ENCODE results near the gene ITGA3.

The ITGA3 gene

GRCh38 chr17:50072925-50073324, 17.0 kb downstream of the ITGA3 start:
- DNase-seq, result no peak

- no peak for DNase-seq
Observed at GRCh38 chr17:50074227-50074626, 18.3 kb downstream of the ITGA3 start.

GRCh38 chr17:50075446-50076032, 19.6 kb downstream of the ITGA3 start:
- no peak for DNase-seq

- DNase-seq, result no peak
Observed at GRCh38 chr17:50076221-50076590, 20.3 kb downstream of the ITGA3 start.

- no peak for DNase-seq
Observed at GRCh38 chr17:50076591-50077235, 20.8 kb downstream of the ITGA3 start.

GRCh38 chr17:50078430-50078829, 22.5 kb downstream of the ITGA3 start:
- DNase-seq, result no peak

- DNase-seq, result no peak
Observed at GRCh38 chr17:50079334-50080095, 23.6 kb downstream of the ITGA3 start.

- DNase-seq, result no peak
Observed at GRCh38 chr17:50080096-50080480, 24.2 kb downstream of the ITGA3 start.

- no peak for DNase-seq
Observed at GRCh38 chr17:50080827-50081226, 24.9 kb downstream of the ITGA3 start.

- no peak for DNase-seq
Observed at GRCh38 chr17:50081757-50082156, 25.8 kb downstream of the ITGA3 start.

GRCh38 chr17:50087246-50087911, 31.5 kb downstream of the ITGA3 start:
- DNase-seq, result peak; percentile 72

GRCh38 chr17:50087912-50088405, 32.0 kb downstream of the ITGA3 start:
- DNase-seq, result no peak

- DNase-seq, result no peak
Observed at GRCh38 chr17:50088952-50089825, 33.3 kb downstream of the ITGA3 start.

GRCh38 chr17:50090071-50090470, 34.2 kb downstream of the ITGA3 start:
- no peak for DNase-seq

- no peak for DNase-seq
Observed at GRCh38 chr17:50090971-50091917, 35.3 kb downstream of the ITGA3 start.

- no peak for DNase-seq
Observed at GRCh38 chr17:50091918-50092285, 36.0 kb downstream of the ITGA3 start.

- DNase-seq, result no peak
Observed at GRCh38 chr17:50093246-50093645, 37.3 kb downstream of the ITGA3 start.

GRCh38 chr17:50093807-50094206, 37.9 kb downstream of the ITGA3 start:
- DNase-seq, result no peak

GRCh38 chr17:50094243-50094752, 38.4 kb downstream of the ITGA3 start:
- DNase-seq, result peak; percentile 91

GRCh38 chr17:50094753-50095619, 39.1 kb downstream of the ITGA3 start, which contains the start of gene PDK2:
Gene PDK2, plus strand, starts transcription at chr17:50095351. Its CDS starts 85 bp downstream, at chr17:50095436.
- DNase-seq, result peak; percentile 98

All from activated naive CD4-positive, alpha-beta T cell treated with anti-CD3 and anti-CD28 coated beads, Interleukin-2, amount 50 U/mL, for 16 hours (primary cell).